Muscle layer of colon (tissue), 2 donors: ENCODE measurements around the gene ZBTB20.
A peak's percentile ranks its signal among the peaks of the same experiment; 100 is the strongest.

ENCODE experiments used
- H3K27ac ChIP-seq: one replicate; pipeline ENCODE4 v1.7.0; 2013; ENCODE audit warnings: low read depth, mild to moderate bottlenecking, low read length, moderate library complexity
- H3K27me3 ChIP-seq, 2 donors: one replicate each; pipeline ENCODE4 v1.7.0; 2013; ENCODE audit warnings: low read length in 2 of 2, mild to moderate bottlenecking in 2 of 2; ENCODE audit not compliant: insufficient read depth in 2 of 2, control insufficient read depth in 1 of 2
- H3K36me3 ChIP-seq: one replicate; pipeline ENCODE4 v1.7.0; 2013; ENCODE audit warnings: mild to moderate bottlenecking, low read length; ENCODE audit not compliant: insufficient read depth
- H3K4me1 ChIP-seq: one replicate; pipeline ENCODE4 v1.7.0; 2013; ENCODE audit warnings: mild to moderate bottlenecking, low read length; ENCODE audit not compliant: insufficient read depth
- H3K4me3 ChIP-seq, 2 donors: one replicate each; pipeline ENCODE4 v1.7.0; 2013; ENCODE audit warnings: low read length in 2 of 2, low read depth in 1 of 2, mild to moderate bottlenecking in 1 of 2, moderate library complexity in 1 of 2
- H3K9ac ChIP-seq: one replicate; pipeline ENCODE4 v1.7.0; 2013; ENCODE audit warnings: low read length
- H3K9me3 ChIP-seq: one replicate; pipeline ENCODE4 v1.7.0; 2013; ENCODE audit warnings: mild to moderate bottlenecking, low read length
- donor health status: abdominal sarcoma.
- donor health status: Adenocarcinoma of cecum.

Gene ZBTB20

GRCh38 chr3:114789803-114790202 lies 357.3 kb downstream of the ZBTB20 start:
- H3K4me1 ChIP-seq, result peaks cover 4% of the 10 kb centered on the region
- H3K27me3 ChIP-seq, result no peaks in the 10 kb centered on the region
- no peak overlapping the region for H3K27ac ChIP-seq
- no peak overlapping the region for H3K9ac ChIP-seq
- no peaks in the 10 kb centered on the region for H3K9me3 ChIP-seq
- no peak overlapping the region for H3K4me3 ChIP-seq
- H3K36me3 ChIP-seq, result no peaks in the 10 kb centered on the region

GRCh38 chr3:114775395-114775794 lies 371.7 kb downstream of the ZBTB20 start:
- no peaks in the 10 kb centered on the region for H3K9me3 ChIP-seq
- no peaks in the 10 kb centered on the region for H3K27me3 ChIP-seq
- H3K4me1 ChIP-seq, result no peaks in the 10 kb centered on the region
- no peaks in the 10 kb centered on the region for H3K36me3 ChIP-seq
- no peak overlapping the region for H3K4me3 ChIP-seq
- no peak overlapping the region for H3K9ac ChIP-seq
- H3K27ac ChIP-seq, result no peak overlapping the region

DNA sequence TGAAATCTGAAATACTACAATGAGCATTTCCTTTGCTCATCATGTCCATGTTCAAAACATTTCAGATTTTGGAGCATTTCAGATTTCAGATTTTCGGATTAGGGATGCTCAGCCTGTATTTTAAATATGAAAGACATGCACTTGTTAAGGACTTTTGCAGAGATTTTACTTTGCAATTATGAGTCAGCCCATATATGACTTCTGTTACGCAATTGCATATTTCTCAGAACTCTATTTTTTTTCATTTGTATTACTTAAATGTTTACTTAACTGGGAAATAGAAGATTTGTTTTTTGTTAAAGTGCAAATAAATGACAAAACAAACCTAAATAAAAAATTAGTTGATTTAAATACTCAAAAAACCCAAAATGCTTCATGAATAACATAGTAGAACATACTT lies 376.2 kb downstream of the ZBTB20 start:
- no peak overlapping the region for H3K9ac ChIP-seq
- H3K36me3 ChIP-seq, result no peaks in the 10 kb centered on the region
- no peaks in the 10 kb centered on the region for H3K9me3 ChIP-seq
- no peak overlapping the region for H3K4me3 ChIP-seq
- H3K4me1 ChIP-seq, result no peaks in the 10 kb centered on the region
- no peak overlapping the region for H3K27ac ChIP-seq
- H3K27me3 ChIP-seq, result no peaks in the 10 kb centered on the region

- Histone ChIP-seq H3K9ac (no peak overlapping the region), H3K4me3 (no peak overlapping the region), H3K9me3 (no peaks in the 10 kb centered on the region), H3K27me3 (no peaks in the 10 kb centered on the region), H3K27ac (no peak overlapping the region), H3K4me1 (peaks cover 15% of the 10 kb centered on the region), H3K36me3 (no peaks in the 10 kb centered on the region)
Observed at GRCh38 chr3:114764056-114764492, 383.0 kb downstream of the ZBTB20 start.

DNA sequence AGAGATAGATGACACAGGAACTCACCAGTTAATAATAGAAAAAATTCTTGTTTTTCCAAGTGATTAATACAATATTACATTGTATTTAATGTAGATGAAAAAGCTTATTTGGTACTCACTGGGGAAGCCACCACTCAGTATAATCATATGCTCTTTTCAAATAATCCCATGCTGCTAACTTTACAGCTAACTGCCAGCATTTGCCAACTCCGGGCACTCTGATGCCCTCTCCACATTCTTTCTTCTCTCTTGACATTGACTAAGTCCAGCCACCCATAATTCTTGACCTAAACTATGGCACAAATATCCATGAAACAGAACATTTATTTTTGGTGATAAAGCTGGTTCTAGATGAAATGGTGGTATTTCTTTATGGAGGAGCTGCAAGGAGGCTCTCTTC lies 384.9 kb downstream of the ZBTB20 start:
- Histone ChIP-seq H3K4me3 (no peak overlapping the region), H3K27me3 (no peaks in the 10 kb centered on the region), H3K9ac (no peak overlapping the region), H3K36me3 (no peaks in the 10 kb centered on the region), H3K4me1 (peaks cover 19% of the 10 kb centered on the region), H3K27ac (no peak overlapping the region), H3K9me3 (no peaks in the 10 kb centered on the region)

GRCh38 chr3:114760679-114761078 lies 386.4 kb downstream of the ZBTB20 start:
- no peaks in the 10 kb centered on the region for H3K27me3 ChIP-seq
- H3K4me1 ChIP-seq, result peaks cover 19% of the 10 kb centered on the region
- no peaks in the 10 kb centered on the region for H3K9me3 ChIP-seq
- H3K36me3 ChIP-seq, result no peaks in the 10 kb centered on the region
- no peak overlapping the region for H3K9ac ChIP-seq
- H3K27ac ChIP-seq, result no peak overlapping the region
- H3K4me3 ChIP-seq, result no peak overlapping the region

GRCh38 chr3:114758831-114759699 lies 388.0 kb downstream of the ZBTB20 start:
- H3K4me3 ChIP-seq, result peak overlapping the region in 1 of 2 donors; percentile 40
- no peaks in the 10 kb centered on the region for H3K36me3 ChIP-seq
- no peaks in the 10 kb centered on the region for H3K9me3 ChIP-seq
- no peaks in the 10 kb centered on the region for H3K27me3 ChIP-seq
- no peak overlapping the region for H3K27ac ChIP-seq
- H3K9ac ChIP-seq, result peak overlapping the region; percentile 28
- H3K4me1 ChIP-seq, result peaks cover 16% of the 10 kb centered on the region

GRCh38 chr3:114756506-114757279 lies 390.4 kb downstream of the ZBTB20 start:
- Histone ChIP-seq H3K4me1 (peaks cover 14% of the 10 kb centered on the region), H3K9me3 (no peaks in the 10 kb centered on the region), H3K36me3 (no peaks in the 10 kb centered on the region), H3K4me3 (no peak overlapping the region), H3K27me3 (no peaks in the 10 kb centered on the region), H3K27ac (no peak overlapping the region), H3K9ac (peak overlapping the region; percentile 7)

DNA sequence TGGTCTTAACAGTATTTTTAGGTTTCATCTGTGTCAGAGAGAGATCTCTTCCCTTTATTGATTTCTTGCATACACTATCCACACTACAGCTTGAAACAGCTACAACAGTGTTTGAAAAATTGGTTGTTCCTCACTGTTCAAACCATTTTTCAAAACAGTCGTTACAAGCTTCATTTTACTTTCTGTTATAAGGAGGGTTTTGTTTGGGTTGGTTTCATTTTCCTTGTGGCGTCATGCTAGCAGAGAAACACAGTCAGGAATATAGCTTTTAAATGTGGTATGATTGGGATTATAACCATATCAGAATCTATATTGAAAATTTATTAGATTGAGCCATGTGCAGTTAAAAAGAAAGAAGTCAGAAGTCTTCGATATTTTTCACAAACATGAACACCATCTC lies 400.6 kb downstream of the ZBTB20 start:
- Histone ChIP-seq H3K4me3 (peak overlapping the region in 1 of 2 donors; percentile 40), H3K27me3 (no peaks in the 10 kb centered on the region), H3K4me1 (peaks cover 5% of the 10 kb centered on the region), H3K9ac (no peak overlapping the region), H3K27ac (peak overlapping the region; percentile 72), H3K9me3 (no peaks in the 10 kb centered on the region), H3K36me3 (no peaks in the 10 kb centered on the region)

- no peak overlapping the region for H3K4me3 ChIP-seq
- H3K9ac ChIP-seq, result no peak overlapping the region
Observed at GRCh38 chr3:114745322-114746240, 401.5 kb downstream of the ZBTB20 start.

More at GRCh38 chr3:114745322-114746240, 401.5 kb downstream of the ZBTB20 start:
- Histone ChIP-seq H3K36me3 (no peaks in the 10 kb centered on the region), H3K27ac (peak overlapping the region; percentile 72), H3K27me3 (no peaks in the 10 kb centered on the region), H3K9me3 (no peaks in the 10 kb centered on the region), H3K4me1 (peaks cover 5% of the 10 kb centered on the region)
